IPS-18a (cell line): Measurements from ENCODE around the gene PPARA.

Source experiments
- H3K27ac ChIP-seq: one replicate; pipeline ENCODE4 v1.5.1; 2013; ENCODE audit warnings: low read length
- H3K27me3 ChIP-seq: one replicate; pipeline ENCODE4 v1.6.1; 2013; ENCODE audit warnings: mild to moderate bottlenecking, low read length; ENCODE audit not compliant: control insufficient read depth, insufficient read depth
- H3K36me3 ChIP-seq: one replicate; pipeline ENCODE4 v1.6.1; 2013; ENCODE audit warnings: low read depth, low read length; ENCODE audit not compliant: control insufficient read depth
- H3K4me1 ChIP-seq: one replicate; pipeline ENCODE4 v1.6.1; 2013; ENCODE audit warnings: low read depth, low read length; ENCODE audit not compliant: control insufficient read depth
- H3K4me3 ChIP-seq: one replicate; pipeline ENCODE4 v1.5.1; 2013; ENCODE audit warnings: low read length
- H3K9ac ChIP-seq: one replicate; pipeline ENCODE4 v1.6.1; 2013; ENCODE audit warnings: mild to moderate bottlenecking, low read length, moderate library complexity
- H3K9me3 ChIP-seq: one replicate; pipeline ENCODE4 v1.6.1; 2013; ENCODE audit warnings: low read depth, low read length; ENCODE audit not compliant: control insufficient read depth

Gene PPARA

GRCh38 chr22:46290843-46291785 lies 140.8 kb downstream of the PPARA start:
- Histone ChIP-seq H3K4me1 (no peaks in the 10 kb centered on the region), H3K4me3 (no peak overlapping the region), H3K27me3 (no peaks in the 10 kb centered on the region), H3K9ac (no peak overlapping the region), H3K9me3 (no peaks in the 10 kb centered on the region), H3K36me3 (peaks cover 6% of the 10 kb centered on the region), H3K27ac (no peak overlapping the region)

GRCh38 chr22:46292173-46292572 lies 141.8 kb downstream of the PPARA start:
- H3K27ac ChIP-seq, result no peak overlapping the region
- no peaks in the 10 kb centered on the region for H3K4me1 ChIP-seq
- no peaks in the 10 kb centered on the region for H3K27me3 ChIP-seq
- no peak overlapping the region for H3K4me3 ChIP-seq
- H3K9ac ChIP-seq, result no peak overlapping the region
- no peaks in the 10 kb centered on the region for H3K9me3 ChIP-seq
- H3K36me3 ChIP-seq, result peaks cover 3% of the 10 kb centered on the region

- Histone ChIP-seq H3K9ac (no peak overlapping the region), H3K36me3 (peaks cover 3% of the 10 kb centered on the region), H3K9me3 (no peaks in the 10 kb centered on the region), H3K27me3 (no peaks in the 10 kb centered on the region), H3K4me3 (no peak overlapping the region), H3K4me1 (no peaks in the 10 kb centered on the region), H3K27ac (no peak overlapping the region)
These were observed 142.4 kb downstream of the PPARA start for GRCh38 chr22:46292732-46293131.
